Transverse colon (tissue), 4 donors: ENCODE data around the gene ESR1. TPM values are rescaled to one million over a fixed set of nuclear protein-coding genes. Genes with fewer than 3 reads are reported as not detected.

Source experiments
- DNase-seq: peaks from one replicate; pipeline ENCODE4 v3.0.0-alpha.2; 2019
- H3K27ac ChIP-seq, 4 donors: fragments of 200-600 bp; sonication (generic); 2 replicates each; pipeline ENCODE4 v1.5.1; 2016 to 2018; ENCODE audit warnings: inconsistent platforms in 4 of 4
- H3K27me3 ChIP-seq: fragments of 200-600 bp; sonication (generic); 2 replicates; pipeline ENCODE4 v1.5.1; 2017; ENCODE audit warnings: inconsistent platforms
- H3K36me3 ChIP-seq, 4 donors: fragments of 200-600 bp; sonication (generic); 2 replicates each; pipeline ENCODE4 v1.5.1; 2017 to 2019; ENCODE audit warnings: inconsistent platforms in 4 of 4
- H3K4me1 ChIP-seq, 4 donors: fragments of 200-600 bp; sonication (generic); 2 replicates each; pipeline ENCODE4 v1.5.1; 2017 to 2020; ENCODE audit warnings: inconsistent platforms in 4 of 4
- H3K4me3 ChIP-seq, 4 donors: fragments of 200-600 bp; sonication (generic); 1 replicate in 1 of 4; 2 replicates in 3 of 4; pipeline versions ENCODE4 v1.5.1 to v1.6.1; 2017 to 2019; ENCODE audit warnings: inconsistent platforms in 4 of 4
- H3K9me3 ChIP-seq, 2 donors: fragments of 200-600 bp; sonication (generic); 2 replicates each; pipeline ENCODE4 v1.5.1; 2017 to 2019; ENCODE audit warnings: inconsistent platforms in 2 of 2
- CTCF ChIP-seq, 5 experiments: fragments of 200-600 bp in 3 of 5; fragments of 450-650 bp in 2 of 5; sonication (generic) in 3 of 5; IDR thresholded peaks; 1 replicate in 2 of 5; 2 replicates in 3 of 5; pipeline ENCODE4 v1.5.1; 2016 to 2017; ENCODE audit warnings: antibody characterized with exemption in 5 of 5, inconsistent platforms in 3 of 5, mild to moderate bottlenecking in 2 of 5, moderate library complexity in 1 of 5
- EP300 ChIP-seq: sonication (generic); formaldehyde crosslinking; IDR thresholded peaks from one replicate; pipeline ENCODE4 v1.6.1; 2017; ENCODE audit warnings: antibody characterized with exemption, low read depth
- POLR2A ChIP-seq: fragments of 450-650 bp; IDR thresholded peaks from one replicate; pipeline ENCODE4 v1.6.1; 2016; ENCODE audit warnings: antibody characterized with exemption, mild to moderate bottlenecking, moderate library complexity
- POLR2AphosphoS5 ChIP-seq, 3 donors: sonication (generic); formaldehyde crosslinking; IDR thresholded peaks; one replicate each; pipeline ENCODE4 v1.6.1; 2016; ENCODE audit warnings: antibody characterized with exemption in 3 of 3
- WGBS, 2 donors: methylation state at CpG; one replicate each; pipeline ENCODE4 v1.1.5; 2018; ENCODE audit warnings: low coverage in 1 of 2; 5-methylcytosine and 5-hydroxymethylcytosine counted together
- in situ Hi-C, 4 donors: fragments of 200-750 bp; cut with MboI; loops; one replicate each; pipeline versions ENCODE4 v1.15.0 to v1.15.1; 2017; ENCODE audit warnings: low sequenced_read_pairs in 3 of 4, low pct_ligation_motif_present in 1 of 4, low pct_unique_long_range_greater_than_20kb in 1 of 4
- intact Hi-C: fragments of 100-400 bp; cut with DNase I; formaldehyde crosslinking; loops from one replicate; pipeline ENCODE4 v1.15.1; 2023; ENCODE audit warnings: low total_unique reads
- total RNA-seq, 4 donors: library from RNA; depleted of rRNA; stranded (reverse); fragments of >200 nt; gene quantifications; one replicate each; pipeline ENCODE4 v1.1.0, GENCODE V29; 2016

ESR1 gene
- total RNA-seq, 4 donors from 2014 or later: 0.37 to 0.48 (median 0.41) TPM; not detected in 1

- no peak overlapping the region for H3K27ac ChIP-seq
- H3K4me1 ChIP-seq: peaks cover 0 to 7% (median 0%) of the 10 kb centered on the region in 4 donors
- no peaks in the 10 kb centered on the region for H3K27me3 ChIP-seq
- in situ Hi-C loops: no loop called here
- H3K4me3 ChIP-seq: no peak overlapping the region
- TF ChIP-seq POLR2A (no peak), POLR2AphosphoS5 (IDR thresholded peaks at IDR 0.05) (no peak), CTCF (IDR thresholded peaks at IDR 0.05) (no peak), EP300 (no peak)
- no peak for DNase-seq
- intact Hi-C loops: no loop called here
- WGBS, 2 donors: 84 to 100% methylated on average over 2 to 4 of the region's 4 CpGs
- no peaks in the 10 kb centered on the region for H3K36me3 ChIP-seq
- no peaks in the 10 kb centered on the region for H3K9me3 ChIP-seq
Observed at GRCh38 chr6:152091851-152092341, 284.4 kb downstream of the ESR1 start.

- DNase-seq: no peak
- H3K4me3 ChIP-seq: no peak overlapping the region
- 80 to 84% methylated on average over 2 to 6 of the region's 6 CpGs for WGBS, 2 donors
- no peaks in the 10 kb centered on the region for H3K27me3 ChIP-seq
- H3K36me3 ChIP-seq: no peaks in the 10 kb centered on the region
- in situ Hi-C loops: no loop called here
- no peak overlapping the region for H3K27ac ChIP-seq
- TF ChIP-seq EP300 (no peak), CTCF (IDR thresholded peaks at IDR 0.05) (no peak), POLR2A (no peak), POLR2AphosphoS5 (IDR thresholded peaks at IDR 0.05) (no peak)
- H3K4me1 ChIP-seq: peaks cover 0 to 7% (median 0%) of the 10 kb centered on the region in 4 donors
- intact Hi-C loops: no loop called here
- no peaks in the 10 kb centered on the region for H3K9me3 ChIP-seq
Observed at GRCh38 chr6:152093711-152094110, 286.2 kb downstream of the ESR1 start.

GRCh38 chr6:152094276-152094675, 286.8 kb downstream of the ESR1 start:
- H3K9me3 ChIP-seq: no peaks in the 10 kb centered on the region
- intact Hi-C loops (no loop called here), in situ Hi-C loops (no loop called here)
- no peaks in the 10 kb centered on the region for H3K36me3 ChIP-seq
- 90 to 92% methylated on average over 2 to 4 of the region's 4 CpGs for WGBS, 2 donors
- DNase-seq: no peak
- no peak for TF ChIP-seq POLR2A
- TF ChIP-seq EP300: no peak
- no peak for TF ChIP-seq POLR2AphosphoS5 (IDR thresholded peaks at IDR 0.05)
- TF ChIP-seq CTCF (IDR thresholded peaks at IDR 0.05): no peak
- H3K27me3 ChIP-seq: no peaks in the 10 kb centered on the region
- H3K4me1 ChIP-seq: peaks cover 0 to 7% (median 0%) of the 10 kb centered on the region in 4 donors
- no peak overlapping the region for H3K4me3 ChIP-seq
- no peak overlapping the region for H3K27ac ChIP-seq

- intact Hi-C loops (no loop called here), in situ Hi-C loops (no loop called here)
- H3K4me3 ChIP-seq: no peak overlapping the region
- H3K27me3 ChIP-seq: no peaks in the 10 kb centered on the region
- H3K4me1 ChIP-seq: peaks cover 0 to 7% (median 0%) of the 10 kb centered on the region in 4 donors
- no peaks in the 10 kb centered on the region for H3K36me3 ChIP-seq
- DNase-seq: peak; percentile 53
- TF ChIP-seq POLR2AphosphoS5 (IDR thresholded peaks at IDR 0.05): peak; percentile 8 to 23 (median 22)
- no peak for TF ChIP-seq POLR2A
- TF ChIP-seq CTCF (IDR thresholded peaks at IDR 0.05): no peak
- no peak for TF ChIP-seq EP300
- 56 to 100% methylated on average over 1 to 3 of the region's 3 CpGs for WGBS, 2 donors
- H3K9me3 ChIP-seq: no peaks in the 10 kb centered on the region
- H3K27ac ChIP-seq: peak overlapping the region in 2 of 4 donors; percentile 26 to 34
Observed at GRCh38 chr6:152094992-152095592, 287.6 kb downstream of the ESR1 start.
